Esophagus muscularis mucosa (tissue), 3 donors: Measurements from ENCODE around the gene ZDHHC20.

Experiments
- CTCF ChIP-seq, 3 experiments: fragments of 200-600 bp in 2 of 3; fragments of 450-650 bp in 1 of 3; sonication (generic) in 2 of 3; IDR thresholded peaks; one replicate each; pipeline ENCODE4 v1.5.1; 2017 to 2019; ENCODE audit warnings: antibody characterized with exemption in 3 of 3, mild to moderate bottlenecking in 2 of 3, moderate library complexity in 1 of 3
- POLR2AphosphoS5 ChIP-seq, 2 donors: sonication (generic); formaldehyde crosslinking; IDR thresholded peaks; one replicate each; pipeline ENCODE4 v1.6.1; 2017; ENCODE audit warnings: antibody characterized with exemption in 2 of 2

GRCh38 chr13:21342699-21343442 is 116.2 kb downstream of the ZDHHC20 start:
- TF ChIP-seq CTCF (IDR thresholded peaks at IDR 0.05) = no peak
- no peak for TF ChIP-seq POLR2AphosphoS5 (IDR thresholded peaks at IDR 0.05)
